SU-DHL-6 (cell line): ENCODE data around the gene NTMT1.

Source experiments
- CTCF ChIP-seq: fragments of 200-600 bp; sonication (generic); IDR thresholded peaks from one replicate; pipeline ENCODE4 v1.5.1; 2017; ENCODE audit warnings: antibody characterized with exemption, mild to moderate bottlenecking, low read length, moderate library complexity; ENCODE audit not compliant: insufficient read depth, poor library complexity, severe bottlenecking
- EZH2phosphoT487 ChIP-seq: fragments of 200-600 bp; sonication (generic), shearing (Covaris generic); conservative IDR thresholded peaks from 2 replicates; pipeline ENCODE4 v1.6.1; 2018; ENCODE audit warnings: mild to moderate bottlenecking, antibody characterized with exemption, low read length, moderate library complexity, mixed read lengths

GRCh38 chr9:129632460-129632859, 6.5 kb downstream of the NTMT1 start:
- TF ChIP-seq CTCF, result no peak
- no peak for TF ChIP-seq EZH2phosphoT487
